Stimulated activated CD8-positive, alpha-beta memory T cell treated with anti-CD3 and anti-CD28 coated beads, Interleukin-15, amount 100 ng/mL, for 4 hours (primary cell): ENCODE data around the gene STUB1.

Experiments
- DNase-seq, 2 donors: peaks; one replicate each; pipeline ENCODE4 v3.0.0-alpha.2; 2020; ENCODE audit warnings: low read depth in 2 of 2

STUB1 gene

GRCh38 chr16:644556-644955 is 35.7 kb upstream of the STUB1 start:
- DNase-seq = no peak

- DNase-seq = no peak
These were observed 34.1 kb upstream of the STUB1 start for GRCh38 chr16:645852-646678.

- DNase-seq = no peak
These were observed 33.5 kb upstream of the STUB1 start for GRCh38 chr16:646679-647172.

GRCh38 chr16:647173-647902 is 32.9 kb upstream of the STUB1 start:
- DNase-seq = no peak

- DNase-seq = no peak
These were observed 32.0 kb upstream of the STUB1 start for GRCh38 chr16:648071-648780.

- peak; percentile 84 to 87 for DNase-seq
These were observed 31.2 kb upstream of the STUB1 start, which contains the start of gene WDR90 for GRCh38 chr16:648781-649589. Gene WDR90, plus strand, starts transcription at chr16:649365. Its CDS starts 52 bp downstream, at chr16:649417.

- no peak for DNase-seq
These were observed 30.6 kb upstream of the STUB1 start for GRCh38 chr16:649631-650030.

GRCh38 chr16:651844-652243 is 28.4 kb upstream of the STUB1 start:
- no peak for DNase-seq

GRCh38 chr16:652454-653305 is 27.5 kb upstream of the STUB1 start:
- DNase-seq = no peak

GRCh38 chr16:654034-654433 is 26.2 kb upstream of the STUB1 start:
- DNase-seq = no peak

- no peak for DNase-seq
These were observed 22.7 kb upstream of the STUB1 start for GRCh38 chr16:657487-657886.

GRCh38 chr16:658679-659571 is 21.3 kb upstream of the STUB1 start:
- DNase-seq = no peak

GRCh38 chr16:659618-660017 is 20.6 kb upstream of the STUB1 start:
- no peak for DNase-seq

- no peak for DNase-seq
These were observed 20.1 kb upstream of the STUB1 start for GRCh38 chr16:660132-660458.

GRCh38 chr16:660459-661183 is 19.6 kb upstream of the STUB1 start:
- peak in 1 of 2 donors; percentile 45 for DNase-seq

- DNase-seq = no peak
These were observed 18.9 kb upstream of the STUB1 start for GRCh38 chr16:661184-661821.

GRCh38 chr16:662095-662494 is 18.1 kb upstream of the STUB1 start:
- no peak for DNase-seq

GRCh38 chr16:662597-662996 is 17.6 kb upstream of the STUB1 start:
- no peak for DNase-seq
